NT2/D1 (cell line): ENCODE data around the gene ASB18.

ENCODE experiments used
- DNase-seq: peaks from one replicate; pipeline ENCODE4 v3.0.0-alpha.2; 2011; ENCODE audit warnings: low read depth, low spot score
- H3K27me3 ChIP-seq: 2 replicates; pipeline ENCODE4 v1.6.0; 2011; ENCODE audit warnings: mild to moderate bottlenecking; ENCODE audit not compliant: insufficient read length, insufficient read depth
- H3K36me3 ChIP-seq: 2 replicates; pipeline ENCODE4 v1.6.1; 2011; ENCODE audit warnings: mild to moderate bottlenecking, low read length, mixed read lengths; ENCODE audit not compliant: insufficient read depth, insufficient read length
- H3K4me1 ChIP-seq: 2 replicates; pipeline ENCODE4 v1.5.1; 2011; ENCODE audit not compliant: insufficient read depth, insufficient read length
- H3K4me3 ChIP-seq: 2 replicates; pipeline ENCODE4 v1.5.1; 2011; ENCODE audit warnings: low read depth; ENCODE audit not compliant: insufficient read length
- H3K9ac ChIP-seq: 2 replicates; pipeline ENCODE4 v1.6.0; 2011; ENCODE audit warnings: low read depth; ENCODE audit not compliant: insufficient read length
- H3K9me3 ChIP-seq: 2 replicates; pipeline ENCODE4 v1.5.1; 2011; ENCODE audit warnings: mild to moderate bottlenecking, low read length; ENCODE audit not compliant: insufficient read depth
- SUZ12 ChIP-seq: IDR thresholded peaks from 2 replicates; pipeline ENCODE4 v1.6.1; 2011; ENCODE audit not compliant: insufficient read length, insufficient read depth; ENCODE audit errors: extremely low read depth
- YY1 ChIP-seq: IDR thresholded peaks from 2 replicates; pipeline ENCODE4 v1.6.1; 2011; ENCODE audit not compliant: insufficient read length, insufficient read depth
- ZNF274 ChIP-seq: IDR thresholded peaks from 2 replicates; pipeline ENCODE4 v1.6.1; 2011; ENCODE audit warnings: mild to moderate bottlenecking, low read depth, low read length

Gene ASB18

DNA sequence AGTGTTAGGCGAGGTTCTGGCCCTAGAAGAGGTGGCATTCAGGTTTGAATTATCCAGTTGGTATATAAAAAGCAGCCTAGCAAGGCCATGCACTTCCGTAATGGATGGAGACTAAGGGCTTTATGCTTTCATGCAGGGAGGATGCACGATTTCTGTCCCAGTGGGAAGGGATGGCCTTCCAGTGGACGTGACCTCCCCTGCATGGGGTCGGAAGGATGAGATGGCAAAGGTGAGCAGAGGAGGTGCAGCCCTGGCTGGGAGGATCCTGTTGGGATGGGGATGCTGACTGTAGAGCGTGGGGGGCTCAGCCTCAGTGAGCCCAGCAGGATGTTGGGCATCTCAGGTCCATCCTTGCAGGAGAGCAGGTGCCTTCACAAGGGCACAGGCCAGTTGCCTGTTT is 4.8 kb downstream of the ASB18 start:
- Histone ChIP-seq H3K36me3 (no peaks in the 10 kb centered on the region), H3K27me3 (no peaks in the 10 kb centered on the region), H3K4me3 (no peak overlapping the region), H3K9me3 (no peaks in the 10 kb centered on the region), H3K4me1 (no peaks in the 10 kb centered on the region), H3K9ac (no peak overlapping the region)
- TF ChIP-seq ZNF274, result no peak
- TF ChIP-seq YY1, result no peak
- TF ChIP-seq SUZ12, result no peak
- DNase-seq, result no peak

DNA sequence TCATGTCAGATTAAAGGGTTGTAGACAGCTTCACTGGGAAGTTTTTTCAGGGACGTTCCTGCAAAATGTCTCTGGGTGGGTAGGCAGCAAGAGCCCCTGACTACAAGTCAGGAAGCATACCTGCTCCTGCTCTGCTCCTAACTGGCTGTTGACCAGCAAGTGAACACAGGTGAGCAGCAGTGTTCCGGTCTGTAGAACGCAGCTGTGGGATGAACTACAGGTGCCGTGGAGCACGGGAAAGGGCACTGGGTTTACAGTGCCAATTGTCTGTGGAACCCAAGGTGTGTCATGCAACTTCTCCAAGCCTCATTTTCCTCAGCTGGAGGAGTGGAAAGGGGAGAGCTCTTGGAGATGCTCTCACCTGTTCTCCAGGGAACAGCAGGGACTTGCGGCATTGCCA is 6.6 kb downstream of the ASB18 start:
- no peaks in the 10 kb centered on the region for H3K9me3 ChIP-seq
- H3K4me1 ChIP-seq, result no peaks in the 10 kb centered on the region
- DNase-seq, result no peak
- H3K9ac ChIP-seq, result no peak overlapping the region
- H3K36me3 ChIP-seq, result no peaks in the 10 kb centered on the region
- H3K4me3 ChIP-seq, result no peak overlapping the region
- H3K27me3 ChIP-seq, result no peaks in the 10 kb centered on the region
- no peak for TF ChIP-seq SUZ12
- no peak for TF ChIP-seq ZNF274
- no peak for TF ChIP-seq YY1

DNA sequence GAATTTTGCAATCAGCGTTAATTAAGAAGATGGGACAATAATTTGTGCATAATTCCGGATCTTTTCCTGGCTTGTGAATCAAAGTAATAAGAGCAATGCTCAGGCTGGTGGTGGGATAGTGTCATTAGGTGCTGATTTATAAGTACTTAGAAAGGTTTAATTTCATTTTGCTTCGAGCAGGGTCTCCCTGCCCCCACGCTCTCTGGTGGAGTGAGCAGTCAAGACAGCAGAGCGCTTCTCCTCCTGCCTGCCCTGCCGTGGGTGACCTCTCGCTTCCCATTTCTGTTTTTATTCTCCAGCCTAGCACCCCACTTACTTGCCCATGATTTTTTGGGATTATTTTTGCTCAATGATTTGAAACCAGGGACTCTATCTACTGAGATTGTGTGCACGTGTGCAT is 7.1 kb downstream of the ASB18 start:
- Histone ChIP-seq H3K9me3 (no peaks in the 10 kb centered on the region), H3K36me3 (no peaks in the 10 kb centered on the region), H3K27me3 (no peaks in the 10 kb centered on the region), H3K9ac (no peak overlapping the region), H3K4me3 (no peak overlapping the region), H3K4me1 (no peaks in the 10 kb centered on the region)
- TF ChIP-seq SUZ12 (no peak), YY1 (no peak), ZNF274 (no peak)
- DNase-seq, result no peak

DNA sequence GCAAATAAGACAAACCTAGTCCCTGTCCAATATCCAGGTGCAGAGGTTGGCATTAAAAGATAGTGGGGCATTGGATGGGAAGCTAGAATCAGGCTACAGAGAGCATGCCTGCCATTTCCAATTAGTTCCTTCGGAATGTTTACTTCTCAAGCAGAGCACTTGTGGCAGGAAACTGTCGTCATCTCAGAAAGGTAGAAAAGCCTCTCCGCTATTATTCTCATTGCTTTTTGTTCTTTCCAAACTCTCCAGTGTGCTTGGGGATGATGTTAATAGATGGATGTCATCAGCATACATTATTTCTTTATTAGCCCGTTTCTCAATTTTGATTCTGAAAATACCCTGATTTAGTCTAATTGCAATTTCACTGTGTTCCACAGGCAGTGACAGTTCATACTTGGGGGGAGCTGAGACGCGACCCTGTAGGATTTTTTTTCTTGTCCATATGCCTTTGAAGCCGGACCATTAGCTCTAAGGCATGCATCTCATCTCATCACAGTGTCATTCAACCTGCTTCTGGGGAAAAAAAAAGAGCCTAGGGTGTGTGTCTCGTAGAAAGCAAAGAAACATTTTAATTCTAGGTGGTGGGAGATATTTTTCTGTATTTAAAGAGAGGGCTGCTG is 7.7 kb downstream of the ASB18 start:
- no peak for DNase-seq
- Histone ChIP-seq H3K9me3 (no peaks in the 10 kb centered on the region), H3K36me3 (no peaks in the 10 kb centered on the region), H3K9ac (no peak overlapping the region), H3K27me3 (no peaks in the 10 kb centered on the region), H3K4me3 (no peak overlapping the region), H3K4me1 (no peaks in the 10 kb centered on the region)
- TF ChIP-seq ZNF274, result no peak
- no peak for TF ChIP-seq SUZ12
- TF ChIP-seq YY1, result no peak

DNA sequence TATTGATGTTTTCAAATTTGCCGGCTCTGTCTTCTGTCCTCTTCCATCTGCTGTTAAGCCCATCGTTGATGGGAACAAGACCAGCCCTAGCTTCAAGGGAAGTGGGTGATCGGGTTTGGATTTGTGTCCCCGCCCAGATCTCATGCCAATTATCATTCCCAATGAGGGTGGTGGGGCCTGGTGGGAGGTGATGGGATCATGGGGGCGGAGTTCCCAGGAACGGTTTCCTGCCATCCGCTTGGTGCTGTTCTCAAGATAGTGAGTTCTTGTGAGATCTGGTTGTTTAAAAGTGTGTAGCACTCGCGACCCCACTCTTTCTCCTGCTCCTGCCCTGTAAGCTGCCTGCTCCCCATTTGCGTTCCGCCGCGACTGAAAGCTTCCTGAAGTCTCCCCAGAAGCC is 9.5 kb downstream of the ASB18 start:
- TF ChIP-seq YY1, result no peak
- no peak for TF ChIP-seq ZNF274
- no peak for TF ChIP-seq SUZ12
- H3K27me3 ChIP-seq, result no peaks in the 10 kb centered on the region
- H3K4me3 ChIP-seq, result no peak overlapping the region
- no peaks in the 10 kb centered on the region for H3K36me3 ChIP-seq
- DNase-seq, result no peak
- no peaks in the 10 kb centered on the region for H3K9me3 ChIP-seq
- H3K4me1 ChIP-seq, result no peaks in the 10 kb centered on the region
- no peak overlapping the region for H3K9ac ChIP-seq

DNA sequence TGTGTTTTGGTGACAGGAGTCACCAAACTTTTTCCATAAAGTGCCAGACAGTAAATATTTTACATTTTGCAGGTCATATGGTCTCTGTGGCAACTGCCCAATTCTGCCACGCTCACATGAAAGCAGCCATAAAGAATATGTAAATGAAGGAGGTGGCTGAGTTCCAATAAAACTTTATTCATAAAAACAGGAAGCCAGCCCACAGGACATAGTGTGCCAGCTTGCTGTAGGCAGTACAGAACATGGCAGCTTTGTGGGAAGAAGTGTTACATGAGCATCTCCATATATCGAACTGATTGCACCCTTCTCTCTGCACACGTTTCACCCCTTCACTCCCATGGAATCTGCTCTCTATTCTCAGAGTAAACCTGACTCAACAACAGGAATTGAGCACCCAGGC is 10.2 kb downstream of the ASB18 start:
- H3K36me3 ChIP-seq, result no peaks in the 10 kb centered on the region
- no peaks in the 10 kb centered on the region for H3K27me3 ChIP-seq
- no peaks in the 10 kb centered on the region for H3K4me1 ChIP-seq
- DNase-seq, result no peak
- no peak overlapping the region for H3K9ac ChIP-seq
- no peak overlapping the region for H3K4me3 ChIP-seq
- H3K9me3 ChIP-seq, result no peaks in the 10 kb centered on the region
- TF ChIP-seq YY1, result no peak

DNA sequence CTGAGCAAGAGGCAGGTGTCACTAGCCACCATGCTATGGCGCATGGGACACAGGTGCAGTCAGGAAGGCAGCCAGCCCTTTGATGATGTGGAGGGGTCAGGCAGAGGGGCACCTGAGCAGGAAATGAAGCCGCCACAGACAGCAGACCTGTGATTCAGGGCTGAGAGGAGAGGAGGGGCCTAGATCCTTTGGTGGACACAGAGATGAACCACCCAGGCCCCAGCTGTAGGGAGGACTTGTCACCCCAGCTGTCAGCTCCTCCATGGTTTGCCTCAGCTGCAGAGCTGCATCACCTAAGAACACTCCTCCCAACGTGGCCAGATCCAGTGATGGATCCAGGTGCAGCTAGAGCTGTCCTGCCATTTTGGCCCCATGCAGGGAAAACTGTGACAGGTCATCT is 11.6 kb downstream of the ASB18 start:
- Histone ChIP-seq H3K4me3 (no peak overlapping the region), H3K9me3 (no peaks in the 10 kb centered on the region), H3K27me3 (no peaks in the 10 kb centered on the region), H3K36me3 (no peaks in the 10 kb centered on the region), H3K9ac (no peak overlapping the region), H3K4me1 (no peaks in the 10 kb centered on the region)
- no peak for DNase-seq
- TF ChIP-seq YY1, result no peak
